GM15510 (cell line): ENCODE results near the gene ISLR.

ENCODE experiments used
- POLR2A ChIP-seq: IDR thresholded peaks from 3 replicates; pipeline ENCODE4 v1.6.1; 2011; ENCODE audit warnings: borderline replicate concordance; ENCODE audit not compliant: insufficient read length; ENCODE audit errors: extremely low read depth

The ISLR gene

DNA sequence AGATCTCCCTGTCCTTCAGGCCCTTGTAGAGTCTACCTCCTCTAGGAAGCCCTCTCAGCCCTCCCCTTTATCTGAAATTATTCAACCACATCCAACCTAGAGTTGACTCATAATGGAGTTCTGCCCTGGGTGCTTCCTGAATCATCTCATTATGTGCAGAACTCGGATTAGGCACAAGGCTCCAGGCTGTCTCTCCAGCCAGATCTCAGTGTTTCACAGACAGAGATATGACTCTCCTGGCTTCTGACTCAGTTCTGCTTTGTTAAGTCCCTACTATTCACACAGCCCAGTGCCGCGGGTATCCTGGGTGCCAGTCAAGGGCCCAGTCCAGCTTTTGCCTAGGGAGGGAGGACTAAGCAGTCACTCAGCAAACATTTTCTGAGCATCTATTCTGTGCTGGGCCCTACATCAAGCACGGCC lies 19.8 kb downstream of the ISLR start:
- no peak for TF ChIP-seq POLR2A

DNA sequence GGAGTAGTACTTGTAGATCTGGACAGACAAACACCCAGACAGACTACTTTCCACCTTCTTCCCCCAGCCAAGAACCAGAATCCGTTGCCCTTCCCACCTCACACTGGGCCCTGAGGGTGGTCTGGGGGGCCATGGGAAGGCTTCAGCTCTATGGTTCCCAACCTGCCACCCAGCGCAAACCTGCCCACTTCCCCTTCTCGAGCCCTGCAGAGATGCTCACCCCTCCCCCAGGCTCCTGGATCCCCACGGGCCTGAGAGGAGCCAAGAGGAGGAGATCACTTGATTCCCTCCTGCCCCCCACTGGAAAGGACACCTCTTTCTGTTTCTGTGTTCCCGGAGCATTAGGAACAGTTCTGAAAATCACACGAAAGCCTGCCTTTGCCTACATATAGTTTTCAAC lies 20.4 kb downstream of the ISLR start:
- no peak for TF ChIP-seq POLR2A

DNA sequence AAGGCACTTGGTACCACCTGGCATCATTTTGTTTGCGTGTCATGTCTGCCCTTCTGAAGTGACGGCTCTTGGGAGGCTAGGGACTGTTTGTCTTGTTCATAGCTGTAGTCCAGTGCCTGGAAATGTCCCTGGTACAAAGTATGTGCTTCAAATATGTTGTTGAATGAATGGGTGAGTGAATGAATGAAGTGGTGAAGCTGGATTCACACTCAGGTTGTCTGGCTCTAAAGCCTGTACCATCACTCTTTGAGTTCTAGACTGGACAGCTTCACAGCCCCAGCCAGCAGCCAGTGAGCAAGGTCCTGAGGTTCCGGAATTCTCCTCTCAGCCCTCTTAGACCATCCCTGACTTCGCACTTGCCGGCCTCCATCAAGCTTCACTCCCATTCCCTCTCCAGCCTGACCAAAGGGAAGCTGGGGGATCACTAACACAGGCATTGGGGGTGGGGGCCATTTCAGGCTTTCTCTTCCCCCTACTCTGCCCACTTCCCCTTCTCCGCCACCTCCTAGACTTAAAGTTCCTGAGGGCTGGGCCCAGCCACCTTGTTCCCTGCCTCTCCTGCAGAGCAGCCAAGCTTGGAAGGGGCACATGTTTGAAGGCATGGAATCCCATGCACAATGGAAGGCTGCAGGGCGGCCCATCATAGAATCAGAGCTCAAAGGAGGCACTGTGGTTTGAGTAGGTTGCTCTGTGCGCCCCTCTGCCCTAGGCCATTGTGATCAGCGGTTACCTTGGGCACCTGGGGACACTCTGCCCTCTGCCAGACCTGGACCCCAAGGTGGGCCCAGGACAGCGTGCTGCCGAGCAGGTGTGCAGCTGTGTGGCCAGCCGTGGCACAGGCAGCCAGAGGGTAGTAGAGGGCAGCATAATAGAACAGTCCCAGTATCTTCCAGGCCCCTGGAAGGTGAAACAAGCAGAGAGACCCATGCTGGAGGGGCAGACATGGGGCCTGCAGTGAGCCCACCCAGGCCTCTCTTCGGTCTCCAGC lies 21.4 kb downstream of the ISLR start:
- no peak for TF ChIP-seq POLR2A

DNA sequence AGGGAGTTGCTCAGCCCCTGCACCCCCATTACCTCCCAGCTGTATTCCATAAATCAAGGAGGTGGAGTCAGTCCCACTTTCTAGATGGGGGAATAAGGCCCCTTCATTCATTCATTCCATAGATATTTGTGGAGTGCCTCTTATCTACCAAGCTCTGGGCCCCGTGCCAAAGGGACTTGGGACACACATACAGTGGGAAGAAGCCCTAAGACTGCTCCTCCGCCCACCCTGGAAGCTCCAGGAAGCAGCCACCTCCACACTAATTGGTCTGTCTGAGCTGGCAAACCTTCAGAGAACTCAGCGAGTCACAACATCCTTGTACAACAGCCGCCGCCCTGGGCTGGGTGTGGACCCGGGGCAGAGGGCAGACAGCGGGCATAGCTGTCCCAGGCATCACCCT lies 22.7 kb downstream of the ISLR start:
- no peak for TF ChIP-seq POLR2A

DNA sequence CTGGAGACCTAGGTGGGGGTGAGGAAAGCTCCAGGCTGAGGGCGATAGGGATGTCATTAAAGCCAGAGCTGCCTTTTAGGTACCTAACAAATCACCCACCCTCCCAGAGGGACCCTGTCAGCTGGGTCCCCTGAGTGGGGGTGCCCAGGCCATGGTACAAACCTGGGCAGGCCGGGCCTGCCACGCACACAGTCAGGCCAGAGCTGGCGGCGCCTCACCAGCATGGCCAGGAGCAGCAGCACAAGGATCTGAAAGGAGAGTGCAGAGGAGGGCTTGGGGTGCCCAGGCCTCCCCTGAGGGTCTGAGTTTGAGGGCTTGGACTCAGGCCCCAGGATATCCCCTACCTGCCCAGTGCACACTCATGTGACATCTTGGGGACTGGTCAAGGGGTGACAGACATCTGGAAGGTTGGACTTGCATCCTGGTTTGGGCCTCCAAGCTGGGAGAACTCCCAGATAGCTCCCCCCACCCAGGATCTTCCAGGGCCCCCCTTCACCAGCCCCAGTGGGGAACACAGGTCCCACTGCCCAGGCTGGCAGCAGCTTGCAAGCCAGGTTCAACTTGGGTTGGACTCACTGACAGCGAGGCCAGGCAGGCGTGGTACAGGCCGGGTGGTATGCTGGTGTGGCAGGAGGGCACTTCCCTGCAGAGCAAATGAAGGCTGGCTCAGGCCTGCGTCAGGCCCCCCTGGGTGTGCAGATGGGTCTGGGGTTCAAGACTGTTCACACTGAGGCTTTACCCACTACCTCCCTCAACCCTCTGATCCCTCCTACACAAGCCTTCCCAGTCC lies 23.9 kb downstream of the ISLR start:
- no peak for TF ChIP-seq POLR2A

DNA sequence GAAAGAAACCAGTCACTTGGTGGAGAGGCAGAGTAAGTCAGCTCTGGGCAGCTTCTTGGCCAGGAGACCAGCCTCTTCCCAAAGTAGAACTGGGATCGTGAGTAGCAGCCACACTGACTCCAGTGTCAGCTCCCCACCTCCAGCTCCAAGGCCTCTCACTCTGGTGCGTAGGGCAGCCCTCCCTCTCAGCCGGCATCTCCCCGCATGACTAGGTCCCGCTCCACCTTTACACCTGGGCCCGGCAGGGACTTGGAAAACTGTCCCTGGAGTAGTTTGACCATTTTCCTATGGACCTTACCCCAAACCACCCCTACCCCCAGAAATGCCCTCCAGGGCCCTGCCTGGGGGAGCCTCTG lies 25.8 kb downstream of the ISLR start:
- TF ChIP-seq POLR2A = no peak

DNA sequence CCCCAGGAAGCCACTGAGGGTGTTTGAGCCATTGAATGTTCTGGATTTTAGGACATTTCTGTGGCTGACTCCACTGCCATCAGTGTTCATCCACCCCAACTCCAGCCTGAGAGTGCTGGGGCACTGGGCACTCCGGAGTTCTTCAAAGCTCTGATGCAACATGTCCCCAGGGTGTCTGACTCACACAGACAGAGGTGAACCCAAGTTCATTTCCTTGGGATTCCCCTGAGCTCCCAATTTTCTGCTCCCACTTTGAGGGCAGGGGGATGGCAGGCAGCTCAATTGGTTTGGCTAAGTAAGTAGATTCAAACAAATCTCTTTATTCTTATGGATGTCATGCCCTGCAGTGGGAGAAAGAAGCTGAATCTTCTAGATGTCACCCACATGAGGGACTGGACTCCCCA lies 26.9 kb downstream of the ISLR start:
- no peak for TF ChIP-seq POLR2A

DNA sequence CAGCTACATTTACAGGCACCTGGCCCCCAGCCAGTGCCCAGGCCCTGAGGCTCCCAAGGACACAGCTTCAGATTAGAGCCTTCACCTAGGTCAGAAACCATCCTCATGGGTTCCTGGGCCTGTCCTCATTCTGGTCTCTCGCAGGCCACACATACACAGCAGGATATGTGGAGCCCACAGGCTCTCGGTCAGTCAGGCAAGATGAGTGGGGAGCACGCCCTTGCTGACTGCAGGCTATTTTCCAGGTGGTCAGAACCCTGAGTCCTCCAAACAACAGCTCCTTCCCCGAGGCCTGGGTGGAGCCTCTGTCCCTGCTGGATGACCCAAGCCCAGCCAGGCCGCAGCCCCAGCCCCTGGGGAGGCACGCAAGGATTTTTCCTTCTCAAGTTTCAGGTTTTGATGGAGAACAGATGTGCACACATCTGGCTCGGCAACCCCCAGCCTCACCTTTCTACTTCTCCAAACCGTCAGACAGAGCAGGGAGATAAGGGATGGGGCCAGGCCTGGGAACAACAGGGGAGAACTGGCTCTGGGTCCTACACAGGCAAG lies 27.4 kb downstream of the ISLR start:
- no peak for TF ChIP-seq POLR2A

DNA sequence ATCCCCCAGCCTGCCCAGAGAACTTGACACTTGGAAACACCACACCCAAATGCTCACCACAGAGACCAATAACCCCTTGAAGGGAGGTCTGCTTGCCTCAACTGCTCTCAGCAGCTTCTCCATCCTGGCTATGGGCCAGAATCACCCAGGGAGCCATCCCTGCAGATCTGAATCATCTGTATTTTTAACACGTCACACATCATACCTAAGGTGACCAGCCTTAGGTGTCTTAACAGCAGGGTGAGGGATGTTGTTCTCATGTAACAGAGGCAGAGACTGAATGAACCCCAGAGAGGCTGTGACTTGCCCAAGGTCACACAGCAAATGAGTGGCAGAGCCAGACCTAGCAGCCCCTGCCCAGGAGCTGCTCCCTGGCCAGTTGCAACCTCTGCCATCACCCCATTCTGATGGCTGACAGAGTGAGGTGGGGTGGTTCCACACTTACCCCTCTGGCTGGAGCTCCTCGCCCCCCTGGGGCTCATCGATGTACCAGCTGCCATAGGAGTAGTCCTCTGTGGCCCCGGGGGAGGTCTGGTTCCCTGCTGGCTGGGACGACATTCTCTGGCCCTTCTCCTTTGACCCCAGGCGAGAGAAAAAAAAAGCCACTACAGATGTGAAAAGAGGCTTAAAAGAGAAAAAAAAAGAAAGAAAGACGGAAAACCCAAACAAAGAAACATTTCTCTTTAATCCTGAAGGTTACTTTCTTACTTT lies 28.4 kb downstream of the ISLR start:
- TF ChIP-seq POLR2A = no peak

DNA sequence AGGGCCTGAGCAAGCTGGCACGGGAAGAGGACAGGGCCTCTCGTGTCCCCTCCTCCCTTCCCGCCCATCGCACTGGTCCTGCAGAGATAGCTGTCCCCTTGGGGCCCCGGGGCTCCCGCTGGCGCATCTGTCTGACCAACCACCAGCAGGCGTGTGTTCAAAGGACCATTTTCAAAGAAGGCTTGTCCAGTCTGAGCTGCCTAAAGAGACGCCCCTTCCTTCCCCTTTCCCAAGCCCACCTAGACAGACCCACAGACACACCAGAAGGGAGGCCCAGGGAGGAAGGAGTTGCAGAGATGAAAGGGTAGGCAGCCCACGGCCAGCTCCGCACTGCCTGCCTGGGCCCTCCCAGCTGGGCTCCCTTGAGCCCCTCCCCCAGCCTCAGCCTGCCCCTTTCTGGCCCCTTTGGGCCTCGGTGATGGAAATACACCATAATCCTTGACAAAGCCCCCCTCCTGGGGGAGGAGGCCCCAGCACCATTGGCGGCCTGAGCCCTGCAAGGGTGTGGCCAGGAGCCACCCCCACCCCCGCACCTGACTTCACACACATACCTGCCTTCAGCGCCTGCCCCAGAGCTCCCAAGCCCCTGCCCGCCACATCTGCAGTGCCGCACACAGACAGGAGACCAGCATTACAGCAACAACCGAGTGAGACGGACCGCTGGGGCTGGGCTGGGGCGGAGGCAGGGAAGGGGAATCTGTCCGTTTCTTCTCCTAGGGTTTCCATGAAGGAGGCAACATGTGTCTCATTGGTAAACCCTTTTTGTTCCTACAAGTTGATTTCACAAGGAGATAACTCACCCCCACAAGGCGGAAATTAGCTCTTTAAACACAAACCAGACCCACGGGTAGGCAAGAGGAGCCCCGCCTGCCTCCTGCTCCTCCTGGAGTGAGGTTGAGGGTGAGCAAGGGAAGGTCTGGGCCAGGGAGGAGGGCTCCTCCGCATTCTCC lies 29.2 kb downstream of the ISLR start, which contains the start of gene STRA6:
STRA6 (minus strand) TSS at position 336 of the 950 bp plus-strand sequence. CDS start 520 bp downstream, outside the sequence.
- no peak for TF ChIP-seq POLR2A

DNA sequence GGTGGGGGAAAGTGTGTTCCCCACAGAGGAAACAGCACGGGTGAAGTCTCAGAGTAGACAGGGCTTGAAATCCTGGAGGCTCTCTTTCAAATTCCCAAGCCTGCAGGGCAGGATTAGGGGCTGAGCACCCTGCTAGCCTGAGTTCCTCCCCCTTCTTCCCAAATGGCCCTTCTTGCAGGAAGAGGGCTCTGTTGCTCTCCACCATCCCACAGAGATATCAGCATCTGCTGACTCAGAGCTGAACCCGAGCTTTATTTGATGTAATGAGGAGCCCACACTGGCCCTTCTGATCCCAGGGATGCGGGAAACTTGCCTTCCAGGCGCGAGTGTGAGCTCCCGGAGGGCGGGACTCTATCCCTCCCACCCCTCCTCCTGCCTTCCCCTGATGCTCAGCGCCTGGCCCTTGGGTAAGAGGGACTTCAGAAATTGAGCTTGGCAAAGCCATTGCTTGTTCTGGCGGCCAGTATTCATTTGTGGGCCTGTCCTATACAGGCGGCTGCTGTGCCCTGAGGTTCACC lies 30.5 kb downstream of the ISLR start:
- no peak for TF ChIP-seq POLR2A

DNA sequence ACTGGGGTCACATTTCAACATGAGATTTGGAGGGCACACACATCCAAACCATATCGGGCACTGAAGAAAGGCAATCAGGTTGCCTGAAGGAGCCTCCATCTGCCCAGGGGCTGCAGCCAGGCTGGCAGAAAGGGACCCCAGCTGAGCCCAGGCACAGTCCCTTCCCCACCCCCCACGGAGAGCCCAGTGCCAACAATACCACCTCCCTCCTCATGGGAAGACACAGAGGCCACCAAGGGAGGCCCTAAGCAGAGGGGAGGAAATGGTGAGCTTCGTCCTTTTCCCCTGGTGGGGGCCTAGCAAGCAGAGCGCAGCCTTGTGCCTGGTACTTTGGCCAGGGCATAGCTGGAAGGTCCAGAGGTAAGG lies 32.1 kb downstream of the ISLR start:
- no peak for TF ChIP-seq POLR2A

DNA sequence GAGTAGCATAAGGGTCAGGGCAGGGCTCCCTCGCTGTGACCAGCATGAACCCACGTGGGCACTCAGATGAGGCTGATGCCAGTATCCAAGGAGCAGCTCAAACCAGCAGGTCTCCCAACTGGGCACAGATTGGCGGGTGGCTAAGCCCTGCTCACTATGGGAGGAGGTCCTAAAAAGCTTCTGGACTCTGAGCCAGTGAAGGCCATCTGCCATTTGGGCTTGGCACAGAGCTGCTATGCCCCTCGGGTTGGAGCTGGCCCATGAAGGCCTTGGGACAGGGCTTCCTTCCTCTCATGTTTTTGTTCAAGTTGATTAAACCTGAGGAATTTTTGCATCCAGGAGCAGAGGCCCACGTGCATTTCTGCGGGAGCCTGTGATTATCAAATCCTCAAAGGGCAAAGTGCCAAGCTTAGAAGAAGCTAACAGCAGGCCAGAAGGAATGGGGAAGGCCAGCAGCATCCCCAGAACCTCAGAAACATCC lies 33.3 kb downstream of the ISLR start:
- no peak for TF ChIP-seq POLR2A
